ENCODE data around the gene LRCOL1.

Gene LRCOL1

DNA sequence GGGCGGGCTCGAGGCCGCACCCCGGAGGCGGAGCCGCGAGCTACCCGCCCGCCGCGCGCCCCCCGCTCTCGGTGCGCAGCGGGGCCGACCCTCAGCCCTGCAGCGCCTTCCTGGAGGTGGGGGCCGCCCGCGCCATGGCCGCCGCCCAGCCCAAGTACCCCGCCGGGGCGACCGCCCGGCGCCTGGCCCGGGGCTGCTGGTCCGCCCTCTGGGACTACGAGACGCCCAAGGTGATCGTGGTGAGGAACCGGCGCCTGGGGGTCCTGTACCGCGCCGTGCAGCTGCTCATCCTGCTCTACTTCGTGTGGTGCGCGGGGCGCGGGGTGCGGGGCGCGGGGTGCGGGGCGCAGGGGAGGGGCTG, 8.3 kb upstream of the LRCOL1 start, which contains the start of gene P2RX2:
Gene P2RX2 (plus strand): TSS at position 94 of the 361 bp plus-strand sequence. CDS start 41 bp downstream, at position 135.
- no peak for DNase-seq

DNA sequence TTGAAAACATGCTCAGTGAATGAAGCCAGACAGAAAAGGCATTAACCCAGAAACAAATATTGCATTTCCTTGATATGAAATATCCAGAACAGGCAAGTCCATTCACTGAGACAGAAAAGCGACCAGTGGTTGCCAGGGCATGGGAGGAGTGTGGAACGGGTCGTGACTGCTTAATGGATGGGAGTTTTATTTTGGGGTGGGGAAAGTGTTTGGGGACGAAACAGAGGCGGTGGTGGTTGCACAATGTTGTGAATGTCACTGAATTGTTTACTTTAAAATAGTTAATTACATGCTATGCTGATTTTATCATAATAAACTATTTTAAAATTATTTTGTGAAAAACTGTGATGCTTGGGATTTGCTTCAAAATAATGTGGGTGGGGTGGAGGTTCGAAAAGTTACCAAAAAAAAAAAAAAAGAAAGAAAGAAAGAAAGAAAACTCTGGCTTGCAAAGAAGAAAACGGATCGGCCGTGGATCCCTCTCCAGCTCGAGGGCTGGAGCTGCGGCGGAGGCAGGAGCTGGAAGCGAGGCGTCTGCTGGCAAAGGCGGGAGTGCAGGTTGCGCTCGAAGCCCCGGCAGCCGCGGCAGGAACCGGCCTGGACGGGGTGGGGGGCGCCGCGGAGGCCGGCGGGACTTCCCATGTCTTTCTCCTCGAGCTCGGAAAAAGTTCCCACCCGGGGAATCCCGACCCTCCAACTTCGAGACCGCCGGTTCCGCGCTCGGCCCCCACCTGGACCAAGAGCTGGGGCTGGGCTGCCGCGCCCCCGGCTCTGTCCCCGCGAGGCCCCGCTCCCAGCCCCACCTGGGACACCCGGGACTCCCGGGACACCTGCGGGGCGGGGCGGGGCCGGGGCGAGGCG, 7.7 kb upstream of the LRCOL1 start:
- no peak for DNase-seq

DNA sequence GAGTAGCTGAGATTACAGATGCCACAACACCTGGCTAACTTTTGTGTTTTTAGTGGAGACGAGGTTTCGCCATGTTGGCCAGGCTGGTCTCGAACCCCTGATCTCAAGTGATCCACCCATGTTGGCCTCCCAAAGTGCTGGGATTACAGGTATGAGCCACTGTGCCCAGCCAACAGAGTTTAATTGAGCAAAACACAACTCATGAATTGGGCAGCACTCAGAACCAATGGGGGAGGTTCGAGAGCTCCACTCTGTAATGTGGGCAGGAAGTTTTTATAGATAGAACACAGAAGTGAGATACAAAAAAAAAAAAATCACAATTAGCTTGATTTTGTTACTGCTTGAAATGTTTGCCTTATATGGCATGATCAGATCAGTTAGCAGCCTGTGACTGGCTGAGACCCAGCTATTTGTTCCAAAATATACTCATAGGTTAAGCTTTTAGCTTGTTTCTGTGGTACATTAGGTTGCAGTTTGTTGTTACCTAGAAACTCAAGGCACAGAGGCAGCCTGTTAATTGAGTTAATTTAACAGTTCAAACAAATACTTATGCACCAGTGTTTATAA, 6.8 kb upstream of the LRCOL1 start:
- DNase-seq, result no peak

DNA sequence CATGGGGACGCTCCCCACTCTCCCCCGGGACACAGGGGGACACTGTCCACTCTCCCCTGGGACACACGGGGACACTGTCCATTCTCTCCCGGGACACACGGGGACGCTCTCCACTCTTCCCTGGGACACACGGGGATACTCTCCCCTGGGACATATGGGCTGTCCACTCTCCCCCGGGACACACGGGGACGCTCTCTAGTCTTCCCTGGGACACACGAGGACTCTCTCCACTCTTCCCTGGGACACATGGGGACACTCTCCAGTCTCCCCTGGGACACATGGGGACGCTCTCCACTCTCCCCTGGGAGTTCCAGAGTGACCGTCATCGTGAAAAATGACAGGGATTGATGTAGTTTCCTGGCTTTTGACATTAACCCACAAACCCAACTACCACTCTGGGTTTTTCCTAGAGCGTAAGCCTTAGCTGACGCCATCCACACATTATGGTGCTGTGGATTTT, 5.2 kb upstream of the LRCOL1 start:
- DNase-seq, result no peak

DNA sequence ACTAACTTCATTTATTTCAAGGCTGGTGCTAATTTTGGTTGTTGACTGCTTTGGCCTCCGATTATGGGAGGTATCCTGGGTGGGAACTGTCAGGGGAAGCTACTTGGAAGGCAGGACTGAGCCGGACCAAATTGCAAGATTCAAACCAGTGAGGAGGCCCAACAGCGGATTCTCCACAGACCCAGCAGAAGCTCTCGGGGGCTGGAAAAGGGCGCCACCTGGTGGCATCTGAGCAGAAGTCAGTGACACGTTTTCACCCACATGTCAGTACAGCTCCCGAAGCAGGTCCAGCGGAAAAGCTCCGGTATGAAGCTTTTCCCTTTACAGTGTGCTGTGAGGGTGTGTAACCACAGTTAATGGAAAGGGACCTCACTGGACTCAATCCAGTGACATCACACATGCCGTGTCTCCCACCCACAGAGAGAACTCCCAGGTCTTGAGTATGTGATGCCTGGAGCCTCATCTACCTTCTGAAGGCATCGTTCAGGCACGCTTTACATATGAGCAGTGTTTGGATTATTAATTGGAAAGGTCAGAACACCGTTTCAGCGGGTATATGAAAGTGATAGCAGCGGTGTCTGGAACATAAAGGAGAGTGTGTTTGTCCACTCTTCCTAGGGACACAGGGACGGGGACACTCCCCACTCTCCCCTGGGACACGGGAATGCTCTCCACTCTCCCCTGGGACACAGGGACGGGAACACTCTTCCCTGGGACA, 4.6 kb upstream of the LRCOL1 start:
- peak; percentile 51 for DNase-seq

DNA sequence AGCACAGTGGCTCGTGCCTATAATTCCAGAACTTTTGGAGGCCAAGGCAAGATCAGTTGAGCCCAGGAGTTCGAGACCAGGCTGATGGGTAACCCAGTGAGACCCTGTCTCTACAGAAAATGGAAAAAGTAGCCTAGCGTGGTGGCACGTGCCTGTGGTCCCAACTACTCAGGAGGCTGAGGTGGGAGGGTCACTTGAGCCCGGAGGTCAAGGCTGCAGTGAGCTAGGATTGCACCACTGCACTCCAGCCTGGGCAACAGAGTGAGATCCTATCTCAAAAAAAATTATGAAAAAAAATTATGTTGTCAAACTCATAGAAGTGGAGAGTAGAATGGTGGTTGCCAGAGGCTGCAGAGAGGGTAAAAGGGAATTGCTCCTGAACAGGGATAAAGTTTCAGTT, 3.6 kb upstream of the LRCOL1 start:
- DNase-seq, result no peak

DNA sequence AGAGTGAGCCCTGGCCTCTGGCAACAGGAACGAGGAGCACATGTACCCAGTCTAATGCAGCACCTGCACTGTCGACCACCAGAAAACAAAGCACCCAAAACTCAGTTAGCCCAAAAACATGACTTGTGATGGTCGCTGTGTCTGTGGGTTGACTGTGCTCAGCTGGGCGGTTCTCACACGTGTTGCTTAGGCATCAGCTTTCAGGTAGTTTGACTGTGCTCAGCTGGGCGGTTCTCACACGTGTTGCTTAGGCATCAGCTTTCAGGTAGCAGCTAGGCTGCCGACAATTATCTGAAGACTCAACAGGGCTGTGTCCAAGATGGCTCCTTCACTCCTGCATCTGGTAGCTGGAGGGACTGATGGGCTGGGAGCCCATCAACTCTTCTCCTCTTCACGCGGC, 1.2 kb upstream of the LRCOL1 start:
- DNase-seq, result no peak

DNA sequence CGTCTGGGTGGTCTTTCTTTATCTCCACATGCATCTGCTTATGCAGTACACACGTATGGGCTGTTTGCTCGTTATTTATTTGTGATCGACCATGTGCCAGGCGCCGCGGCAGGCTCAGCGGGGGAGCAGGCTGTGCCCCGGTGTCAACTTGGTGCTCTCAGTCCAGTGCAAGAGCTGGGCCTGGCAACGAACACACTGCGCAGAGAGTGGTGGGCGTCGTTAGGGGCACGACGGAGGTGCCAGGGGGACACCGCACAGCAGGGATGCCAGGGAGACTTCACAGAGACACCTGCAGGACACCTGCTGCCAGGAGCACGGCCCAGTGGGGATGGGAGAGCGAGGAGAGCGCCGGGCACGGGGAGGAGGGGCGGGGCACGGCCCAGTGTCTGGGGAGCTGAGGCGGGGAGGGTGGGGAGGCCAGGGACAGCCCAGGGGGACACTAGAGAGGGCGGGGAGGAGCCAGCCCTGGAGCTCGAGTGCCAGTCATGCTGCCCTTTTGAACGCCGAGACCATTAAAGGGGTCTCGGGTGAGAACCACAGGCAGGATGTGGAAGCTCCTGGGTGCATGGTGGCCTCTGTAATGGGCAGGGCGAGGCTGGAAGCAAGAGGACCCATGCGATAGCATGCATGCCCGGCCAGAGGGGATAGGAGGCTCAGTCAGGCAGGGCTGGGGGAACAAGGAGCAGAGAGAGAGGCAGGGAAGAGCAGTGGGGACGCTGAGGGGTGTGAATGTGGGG, 652 bp upstream of the LRCOL1 start:
- no peak for DNase-seq

DNA sequence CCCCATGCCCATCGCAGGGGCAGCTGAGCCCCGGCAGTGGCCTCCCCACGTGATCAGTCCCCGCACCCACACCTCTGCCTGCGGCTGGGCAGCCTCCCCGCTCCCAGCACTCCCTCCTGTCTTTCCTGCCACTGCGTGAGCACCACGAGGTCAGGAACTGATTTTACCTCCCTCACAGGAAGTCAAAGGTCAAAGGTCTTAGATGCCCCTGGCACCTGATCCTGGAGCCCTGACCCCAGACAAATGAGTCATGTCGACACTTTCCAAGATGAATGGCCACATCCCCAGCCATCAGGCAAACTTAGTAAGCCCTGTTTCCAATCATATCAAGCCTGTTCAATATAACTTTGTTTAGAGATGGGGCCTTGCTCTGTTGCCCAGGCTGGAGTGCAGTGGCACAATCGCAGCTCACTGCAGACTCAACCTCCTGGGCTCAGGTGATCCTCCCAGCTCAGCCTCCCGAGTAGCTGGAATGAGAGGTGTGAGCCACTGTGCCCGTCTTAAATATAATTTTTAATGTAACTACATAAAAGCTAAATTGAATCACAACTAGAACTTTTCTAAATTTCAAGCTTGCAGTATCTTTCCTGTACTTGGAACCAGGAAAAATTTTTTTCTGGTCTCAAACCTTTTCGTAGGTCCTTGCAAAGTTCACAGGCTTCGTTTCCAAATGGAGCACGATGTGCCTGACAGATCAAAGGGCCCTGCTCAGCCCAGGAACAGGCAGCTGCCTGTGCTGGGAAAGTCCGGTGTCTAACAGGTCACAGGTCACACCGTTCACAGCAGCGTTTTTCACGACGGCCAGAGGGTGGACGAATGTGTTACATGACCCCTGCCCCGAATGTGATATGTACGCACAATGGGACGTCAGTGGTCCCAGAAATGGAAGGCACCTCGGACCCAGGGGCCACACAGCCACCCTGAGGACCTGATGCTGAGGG, 1.9 kb downstream of the LRCOL1 start:
- DNase-seq, result no peak

DNA sequence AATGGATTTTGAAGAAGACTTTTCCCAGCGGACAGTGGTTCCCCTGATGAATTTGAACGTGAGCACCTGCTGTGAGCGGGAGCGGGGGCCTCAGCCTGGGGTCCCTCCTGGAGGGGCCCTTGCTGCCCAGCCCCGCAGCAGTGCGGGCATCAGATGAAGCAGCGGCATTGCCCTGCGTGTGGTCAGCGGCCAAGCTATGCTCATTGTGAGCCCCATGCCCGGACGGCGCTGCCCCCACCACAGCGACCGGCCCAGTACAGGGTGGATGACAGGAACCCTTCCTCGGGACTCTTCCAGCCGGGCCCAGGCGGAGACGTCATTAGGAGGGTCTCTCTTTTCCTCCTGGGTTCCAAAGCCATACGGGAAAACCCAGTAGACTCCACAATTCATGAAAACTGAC, 3.5 kb downstream of the LRCOL1 start:
- no peak for DNase-seq

DNA sequence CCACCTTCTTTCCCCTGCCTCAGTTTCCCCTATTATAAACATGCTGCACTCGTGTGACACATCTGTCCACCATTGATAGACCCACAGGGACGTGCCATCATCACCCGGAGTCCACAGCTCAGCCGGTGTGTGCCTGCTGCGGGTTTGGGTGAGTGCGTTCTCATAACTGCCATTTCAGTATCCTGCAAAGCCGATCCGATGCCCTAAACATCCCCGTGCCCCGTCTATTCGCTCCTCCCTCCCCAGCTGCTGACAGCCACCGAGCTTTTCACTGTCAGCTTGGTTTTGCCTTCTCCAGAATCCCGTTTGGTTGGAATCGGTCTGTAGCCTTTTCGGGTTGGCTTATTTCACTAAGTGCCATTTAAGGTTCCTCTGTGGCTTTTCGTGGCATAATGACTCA, 3.9 kb downstream of the LRCOL1 start:
- DNase-seq, result no peak

DNA sequence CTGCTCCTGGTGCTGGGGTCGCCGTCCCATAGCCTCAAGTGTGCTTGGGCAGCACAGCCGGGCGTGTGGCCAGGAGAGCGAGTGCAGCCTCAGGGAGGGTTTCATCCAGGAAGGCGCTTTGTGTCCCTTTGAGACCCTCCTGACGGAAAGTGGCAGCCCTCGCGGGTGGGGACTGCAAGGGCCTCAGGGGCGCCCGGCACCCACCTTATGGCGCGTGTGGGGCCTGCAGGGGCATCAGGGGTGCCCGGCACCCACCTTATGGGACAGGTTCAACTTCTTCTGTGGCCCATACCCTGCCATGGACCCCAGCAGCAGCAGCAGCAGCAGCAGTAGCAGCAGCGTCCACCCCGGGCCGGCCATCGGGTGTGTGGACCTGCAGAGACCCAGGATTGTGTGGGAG, 4.5 kb downstream of the LRCOL1 start:
- DNase-seq, result no peak

DNA sequence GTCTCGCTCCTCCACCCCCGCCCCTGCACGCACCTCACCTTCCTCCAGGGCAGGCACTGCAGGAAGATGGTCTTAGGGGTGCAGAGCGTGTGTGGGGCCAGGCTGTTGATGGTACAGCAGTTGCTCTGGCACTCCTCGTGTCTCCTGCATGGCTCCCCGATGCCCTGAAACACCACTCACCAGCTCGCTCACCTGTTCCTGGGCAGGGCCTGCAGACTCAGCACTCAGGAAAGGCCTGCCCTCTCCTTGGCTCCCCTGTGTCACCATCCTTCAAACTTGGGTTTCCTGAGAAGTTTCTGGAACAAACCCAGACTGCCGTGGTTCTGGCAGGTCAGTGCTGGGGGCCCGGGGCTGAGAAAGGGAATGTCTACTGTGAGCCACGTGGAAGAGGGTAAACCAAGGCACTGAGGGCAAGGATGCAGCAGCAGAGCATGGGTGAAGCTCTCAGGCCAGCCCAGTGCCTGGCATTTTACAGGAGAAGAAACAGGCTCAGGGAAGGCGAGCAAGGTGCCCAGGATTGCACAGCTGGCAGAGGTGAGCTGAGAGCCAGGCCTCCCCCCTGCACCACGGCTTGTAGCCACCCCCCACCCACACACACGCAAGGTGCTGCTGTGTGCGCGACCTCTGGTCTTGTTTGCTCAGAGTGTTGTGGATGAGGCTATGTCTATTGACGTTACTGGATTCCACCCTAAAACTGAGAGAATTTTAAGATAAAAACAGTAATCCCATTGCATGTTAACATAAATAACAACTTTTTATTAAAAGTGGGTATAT, 5.5 kb downstream of the LRCOL1 start:
- DNase-seq, result no peak

DNA sequence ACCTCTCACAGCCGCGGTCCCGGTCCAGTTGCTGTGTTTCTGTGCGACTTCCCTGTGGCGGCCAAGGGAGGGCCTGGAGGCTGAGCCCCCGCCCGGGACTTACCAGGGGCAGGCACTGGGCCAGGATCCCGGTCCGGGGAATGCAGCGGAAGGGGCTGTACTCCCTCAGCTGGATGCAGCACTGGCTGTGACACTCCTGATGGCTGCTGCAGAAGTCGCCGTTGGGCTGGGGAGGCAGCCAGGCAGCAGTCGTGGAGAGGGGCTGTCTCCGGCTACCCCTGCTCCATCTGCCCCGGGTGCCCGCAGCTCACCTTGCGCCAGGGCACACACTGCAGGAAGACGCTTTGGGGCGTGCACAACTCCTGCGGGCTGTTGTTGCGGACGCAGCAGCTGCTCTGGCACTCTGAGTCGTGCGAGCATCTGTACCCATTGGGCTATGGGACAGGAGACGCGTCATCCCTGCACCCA, 6.2 kb downstream of the LRCOL1 start:
- no peak for DNase-seq

DNA sequence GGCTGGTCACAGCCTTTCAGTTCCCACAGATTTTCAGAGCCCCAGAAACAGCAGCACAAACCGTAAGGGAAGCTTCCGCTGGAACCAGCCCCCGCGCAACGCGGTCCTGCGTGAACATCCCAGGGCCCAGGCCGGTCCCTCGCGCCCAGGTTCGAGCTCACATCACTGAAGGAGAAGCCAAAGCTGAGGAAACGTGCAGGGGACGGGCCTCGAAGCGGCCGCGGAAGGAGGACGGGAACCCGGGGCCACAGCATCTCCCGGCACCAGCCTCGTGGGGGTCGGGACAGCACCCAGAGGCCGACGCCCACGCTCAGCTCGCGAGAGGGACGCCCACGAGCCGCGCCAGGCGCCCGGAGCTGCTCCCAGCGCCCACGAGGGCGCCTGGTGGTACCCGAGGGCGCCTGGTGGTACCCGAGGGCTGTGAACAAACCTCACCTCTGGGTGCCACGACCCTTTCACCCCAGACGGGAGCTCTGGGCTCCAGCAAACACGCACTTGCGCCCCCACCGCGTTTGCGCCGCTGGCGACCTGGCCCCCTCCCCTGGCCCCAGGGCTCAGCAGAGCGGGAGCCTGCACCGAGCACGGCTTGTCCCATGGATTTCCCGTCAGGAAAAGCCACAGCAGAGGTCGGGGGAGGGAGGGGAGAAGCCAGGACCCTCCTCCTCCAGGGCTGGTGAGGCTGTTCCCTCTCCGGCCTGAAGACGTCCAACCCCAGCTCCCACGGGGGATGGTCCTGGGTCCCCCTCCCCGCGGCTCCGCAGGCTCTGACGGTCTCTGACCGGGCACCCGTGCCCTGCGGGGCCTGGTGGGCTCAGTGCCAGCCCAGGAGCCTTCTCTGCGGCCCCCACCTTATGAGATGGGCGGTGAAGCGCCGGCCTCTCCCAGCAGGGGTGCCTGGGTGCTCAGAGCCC, 6.9 kb downstream of the LRCOL1 start:
- no peak for DNase-seq

DNA sequence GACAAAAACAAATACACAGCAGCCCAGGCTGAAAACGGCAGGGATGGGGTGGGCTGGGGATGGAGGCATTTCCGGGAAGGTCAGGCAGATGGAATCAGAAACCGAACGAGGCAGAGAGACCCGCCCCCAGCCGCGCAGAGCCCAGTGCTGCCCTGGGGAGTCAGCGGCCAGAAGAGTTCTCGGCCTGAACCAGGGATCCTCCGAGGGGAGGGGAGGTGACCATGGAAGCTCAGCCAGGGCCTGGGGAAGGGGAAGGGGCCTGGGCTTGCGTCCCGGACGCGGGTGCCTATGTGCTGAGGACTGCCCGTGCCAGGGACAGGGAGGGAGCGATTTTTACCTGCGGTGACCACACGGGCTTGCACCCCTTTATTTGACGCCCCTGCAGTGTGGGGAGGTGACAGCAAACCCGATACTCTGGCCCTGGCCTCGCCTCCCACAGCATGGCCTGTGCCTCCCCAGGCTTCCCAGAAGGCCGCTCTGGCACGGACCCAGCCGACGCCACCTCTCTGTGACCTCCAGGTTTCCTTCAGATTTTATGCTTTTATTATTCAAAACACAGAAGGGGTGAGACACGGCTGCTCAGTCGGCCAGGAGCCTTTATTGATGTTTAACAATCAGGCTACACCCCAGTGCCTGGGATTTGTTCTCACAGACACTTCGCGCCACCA, 7.7 kb downstream of the LRCOL1 start:
- no peak for DNase-seq

DNA sequence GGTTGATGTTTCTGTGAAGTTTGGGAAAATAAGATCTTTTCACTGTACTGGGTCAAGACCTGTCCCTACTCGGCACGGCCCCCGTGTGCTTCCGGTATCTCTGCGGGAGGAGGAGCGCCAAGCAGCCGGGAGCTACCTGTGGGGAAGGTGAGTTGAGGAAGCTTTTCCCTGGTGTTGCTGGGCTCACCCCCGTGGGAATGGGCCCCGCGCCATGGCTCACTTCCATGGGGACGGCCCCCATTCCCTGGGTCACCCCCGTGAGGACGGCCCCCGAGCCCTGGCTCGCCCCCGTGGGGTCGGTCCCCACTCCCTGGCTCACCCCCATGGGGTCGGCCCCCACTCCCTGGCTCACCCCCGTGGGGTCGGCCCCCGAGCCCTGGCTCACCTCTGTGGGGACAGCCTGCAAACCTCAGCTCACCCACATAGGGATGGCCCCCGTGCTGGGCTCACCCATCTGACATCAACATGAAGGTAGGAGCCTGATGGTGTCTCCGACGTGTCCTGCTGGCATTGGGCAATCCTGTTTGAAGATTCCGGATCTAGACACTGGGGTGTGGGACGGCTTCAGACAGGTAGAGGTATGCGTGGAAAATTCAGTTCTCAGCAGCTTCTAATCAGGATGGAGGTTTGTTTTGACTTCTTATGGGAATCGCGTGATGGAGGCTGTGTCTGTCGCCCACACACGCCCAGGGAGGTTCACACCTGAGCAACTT, 9.1 kb downstream of the LRCOL1 start:
- no peak for DNase-seq

Data from NCI-H2029 treated with DMSO at 0.1 percent for 48 hours (cell line).